SIG-M5 (cell line): Measurements from ENCODE around the gene BLM.
"Not testable (repeated sequence)": the region's sequence is repeated elsewhere in the genome, so short reads cannot be mapped to it uniquely, and the experiment has no call there.

Experiments used
- DNase-seq: peaks from one replicate; lab custom pipeline; 2025; lab: John Stamatoyannopoulos, UW

Gene BLM

GRCh38 chr15:90716976-90717821 lies at the start of gene BLM:
BLM (plus strand) TSS chr15:90717346; CDS start chr15:90747393, 30,047 bp downstream.
- peak; percentile 82 for DNase-seq

GRCh38 chr15:90667755-90668345 lies 49.3 kb upstream of the BLM start:
- DNase-seq, result not testable (repeated sequence)

- DNase-seq, result not testable (repeated sequence)
Measured at GRCh38 chr15:90670631-90671030, 46.5 kb upstream of the BLM start.

- DNase-seq, result no peak
Measured at GRCh38 chr15:90671216-90671615, 45.9 kb upstream of the BLM start.

GRCh38 chr15:90673357-90673756 lies 43.8 kb upstream of the BLM start:
- DNase-seq, result not testable (repeated sequence)

GRCh38 chr15:90674476-90674875 lies 42.7 kb upstream of the BLM start:
- no peak for DNase-seq

GRCh38 chr15:90675464-90675863 lies 41.7 kb upstream of the BLM start:
- DNase-seq, result no peak

GRCh38 chr15:90677807-90678790 lies 39.0 kb upstream of the BLM start:
- DNase-seq, result no peak

GRCh38 chr15:90679959-90680358 lies 37.2 kb upstream of the BLM start:
- DNase-seq, result no peak

GRCh38 chr15:90680371-90680935 lies 36.7 kb upstream of the BLM start:
- DNase-seq, result no peak

- no peak for DNase-seq
Measured at GRCh38 chr15:90681056-90681455, 36.1 kb upstream of the BLM start.

- no peak for DNase-seq
Measured at GRCh38 chr15:90681480-90681879, 35.7 kb upstream of the BLM start.

- DNase-seq, result no peak
Measured at GRCh38 chr15:90683371-90683770, 33.8 kb upstream of the BLM start.

- no peak for DNase-seq
Measured at GRCh38 chr15:90683876-90684275, 33.3 kb upstream of the BLM start.

GRCh38 chr15:90684281-90684680 lies 32.9 kb upstream of the BLM start:
- no peak for DNase-seq

GRCh38 chr15:90685591-90686434 lies 31.3 kb upstream of the BLM start:
- DNase-seq, result peak; percentile 54

GRCh38 chr15:90686435-90687218 lies 30.5 kb upstream of the BLM start:
- DNase-seq, result no peak

- DNase-seq, result not testable (repeated sequence)
Measured at GRCh38 chr15:90689326-90689961, 27.7 kb upstream of the BLM start.

- DNase-seq, result no peak
Measured at GRCh38 chr15:90690585-90690984, 26.6 kb upstream of the BLM start.

- DNase-seq, result no peak
Measured at GRCh38 chr15:90691369-90691768, 25.8 kb upstream of the BLM start.
